GM23248 (cell line): ENCODE results near the gene XRCC5. TPM values are rescaled to one million over a fixed set of nuclear protein-coding genes. Genes with fewer than 3 reads are reported as not detected.

Source experiments
- DNase-seq: peaks from one replicate; pipeline ENCODE4 v3.0.0-alpha.2; 2015
- H2AFZ ChIP-seq: fragments of 200-600 bp; sonication (generic); 2 replicates; pipeline ENCODE4 v1.6.1; 2016; ENCODE audit warnings: antibody characterized with exemption
- H3F3A ChIP-seq: fragments of 200-600 bp; sonication (generic); 2 replicates; pipeline ENCODE4 v1.6.1; 2016; ENCODE audit warnings: mild to moderate bottlenecking, antibody characterized with exemption, mixed run types; ENCODE audit not compliant: insufficient read depth
- H3K27ac ChIP-seq: fragments of 200-600 bp; sonication (generic); 2 replicates; pipeline ENCODE4 v1.5.1; 2016; ENCODE audit warnings: mild to moderate bottlenecking
- H3K27me3 ChIP-seq: fragments of 200-600 bp; sonication (generic); replicated peaks from 2 replicates; pipeline ENCODE4 v1.6.1; 2016; ENCODE audit warnings: mild to moderate bottlenecking; ENCODE audit not compliant: insufficient read depth
- H3K36me3 ChIP-seq: fragments of 200-600 bp; sonication (generic); 2 replicates; pipeline ENCODE4 v1.6.1; 2016; ENCODE audit warnings: low read depth, mild to moderate bottlenecking
- H3K4me1 ChIP-seq: fragments of 200-600 bp; sonication (generic); 2 replicates; pipeline ENCODE4 v1.6.1; 2016; ENCODE audit warnings: mild to moderate bottlenecking; ENCODE audit not compliant: insufficient read depth
- H3K4me2 ChIP-seq: fragments of 200-600 bp; sonication (generic); one replicate; pipeline ENCODE4 v1.6.1; 2016; ENCODE audit warnings: mild to moderate bottlenecking; ENCODE audit not compliant: unreplicated experiment
- H3K4me3 ChIP-seq: fragments of 200-600 bp; sonication (generic); 2 replicates; pipeline ENCODE4 v1.5.1; 2016; ENCODE audit warnings: mild to moderate bottlenecking
- H3K79me2 ChIP-seq: fragments of 200-600 bp; sonication (generic); 2 replicates; pipeline ENCODE4 v1.6.1; 2016; ENCODE audit warnings: mild to moderate bottlenecking; ENCODE audit not compliant: insufficient read depth
- H3K9ac ChIP-seq: fragments of 200-600 bp; sonication (generic); 2 replicates; pipeline ENCODE4 v1.6.1; 2016; ENCODE audit warnings: mild to moderate bottlenecking
- H3K9me2 ChIP-seq: fragments of 200-600 bp; sonication (generic); 2 replicates; pipeline ENCODE4 v1.6.1; 2016; ENCODE audit warnings: mixed run types, mild to moderate bottlenecking, moderate library complexity; ENCODE audit not compliant: insufficient read depth
- H3K9me3 ChIP-seq: fragments of 200-600 bp; sonication (generic); one replicate; pipeline ENCODE4 v1.6.1; 2017; ENCODE audit warnings: low read depth
- H4K20me1 ChIP-seq: fragments of 200-600 bp; sonication (generic); 2 replicates; pipeline ENCODE4 v1.6.0; 2016; ENCODE audit not compliant: insufficient read depth
- EZH2 ChIP-seq: fragments of 200-600 bp; sonication (generic); IDR thresholded peaks from 2 replicates; pipeline ENCODE4 v1.6.1; 2018; ENCODE audit warnings: antibody characterized with exemption, mild to moderate bottlenecking; ENCODE audit not compliant: insufficient read depth, poor library complexity, severe bottlenecking
- EZH2phosphoT487 ChIP-seq: fragments of 200-600 bp; sonication (generic); IDR thresholded peaks from 2 replicates; pipeline ENCODE4 v1.6.1; 2018; ENCODE audit warnings: antibody characterized with exemption, moderate library complexity, mild to moderate bottlenecking, low read depth; ENCODE audit not compliant: insufficient read depth
- WGBS, 2 experiments: methylation state at CpG; one replicate each; pipeline ENCODE4 v1.1.6; 2015 to 2017; ENCODE audit warnings: low lambda C conversion rate in 2 of 2, low coverage in 1 of 2; ENCODE audit errors: missing lambda C conversion rate in 2 of 2; 5-methylcytosine and 5-hydroxymethylcytosine counted together
- in situ Hi-C: fragments of 300-500 bp; cut with MboI; formaldehyde crosslinking; loops from 2 replicates; pipeline ENCODE4 v1.15.0; 2020
- polyA plus RNA-seq: library from polyadenylated mRNA; unstranded; fragments of >200 nt; fragmentation: Nextera tagmentation; extraction: Ambion mirVana; gene quantifications from 2 replicates; pipeline ENCODE4 v1.2.1, GENCODE V29; 2016
- total RNA-seq: library from RNA; depleted of rRNA; stranded (reverse); fragments of >200 nt; shearing (Covaris generic); gene quantifications from 2 replicates; pipeline ENCODE4 v1.2.3, GENCODE V29; 2014

XRCC5 gene
- total and polyA plus RNA-seq, 2 experiments from 2014 or later = 197 to 249 TPM

GRCh38 chr2:216082117-216082711 lies 26.9 kb upstream of the XRCC5 start:
- Histone ChIP-seq H3K27me3 (no peaks in the 10 kb centered on the region), H3K4me1 (0 out of 2 replicates have a peak, but pooled peaks cover 4% of the 10 kb centered on the region), H3K79me2 (no peaks in the 10 kb centered on the region), H3K27ac (no peak overlapping the region), H3K9me3 (no peaks in the 10 kb centered on the region), H4K20me1 (no peaks in the 10 kb centered on the region), H3K9ac (peak overlapping the region; percentile 77), H3F3A (no peaks in the 10 kb centered on the region), H3K36me3 (no peaks in the 10 kb centered on the region), H3K4me2 (peak overlapping the region; percentile 81), H2AFZ (peak overlapping the region; percentile 91), H3K9me2 (no peaks in the 10 kb centered on the region), H3K4me3 (peak overlapping the region; percentile 84)
- in situ Hi-C loops = no loop called here
- DNase-seq = no peak
- no peak for TF ChIP-seq EZH2
- 15% methylated on average over 20 to 22 of the region's 22 CpGs for WGBS, 2 experiments

- Histone ChIP-seq H3K9me3 (no peaks in the 10 kb centered on the region), H3K4me3 (no peak overlapping the region), H3F3A (no peaks in the 10 kb centered on the region), H3K4me1 (0 out of 2 replicates have a peak, but pooled peaks cover 4% of the 10 kb centered on the region), H3K4me2 (no peak overlapping the region), H3K9ac (no peak overlapping the region), H3K36me3 (no peaks in the 10 kb centered on the region), H2AFZ (no peak overlapping the region; the same call in 1 of the 2 replicates), H3K79me2 (no peaks in the 10 kb centered on the region), H3K9me2 (no peaks in the 10 kb centered on the region), H3K27ac (no peak overlapping the region), H4K20me1 (no peaks in the 10 kb centered on the region), H3K27me3 (no peaks in the 10 kb centered on the region)
- no peak for TF ChIP-seq EZH2
- no peak for TF ChIP-seq EZH2phosphoT487
- WGBS, 2 experiments = 83 to 84% methylated on average over 3 of the region's 3 CpGs
- DNase-seq = no peak
- in situ Hi-C loops = no loop called here
Measured at GRCh38 chr2:216082805-216083204, 26.3 kb upstream of the XRCC5 start.

- no peaks in the 10 kb centered on the region for H3K27me3 ChIP-seq
- H3K4me1 ChIP-seq = 0 out of 2 replicates have a peak, but pooled peaks cover 4% of the 10 kb centered on the region
- no peaks in the 10 kb centered on the region for H3K9me2 ChIP-seq
- H3K4me2 ChIP-seq = no peak overlapping the region
- H3K36me3 ChIP-seq = no peaks in the 10 kb centered on the region
- in situ Hi-C loops = no loop called here
- no peak overlapping the region for H2AFZ ChIP-seq
- WGBS, 2 experiments = 78 to 82% methylated on average over 10 to 11 of the region's 11 CpGs
- no peak overlapping the region for H3K9ac ChIP-seq
- TF ChIP-seq EZH2phosphoT487 = no peak
- H3K27ac ChIP-seq = no peak overlapping the region
- no peaks in the 10 kb centered on the region for H4K20me1 ChIP-seq
- DNase-seq = peak; percentile 49
- H3F3A ChIP-seq = no peaks in the 10 kb centered on the region
- H3K4me3 ChIP-seq = no peak overlapping the region
- H3K79me2 ChIP-seq = no peaks in the 10 kb centered on the region
- no peaks in the 10 kb centered on the region for H3K9me3 ChIP-seq
Measured at GRCh38 chr2:216083464-216084281, 25.5 kb upstream of the XRCC5 start.

GRCh38 chr2:216084547-216084946 lies 24.6 kb upstream of the XRCC5 start:
- TF ChIP-seq EZH2phosphoT487 (no peak), EZH2 (no peak)
- no peaks in the 10 kb centered on the region for H3K27me3 ChIP-seq
- H3K9me3 ChIP-seq = no peaks in the 10 kb centered on the region
- H3K4me2 ChIP-seq = no peak overlapping the region
- H2AFZ ChIP-seq = no peak overlapping the region
- 0 out of 2 replicates have a peak, but pooled peaks cover 4% of the 10 kb centered on the region for H3K4me1 ChIP-seq
- no peaks in the 10 kb centered on the region for H3F3A ChIP-seq
- no peak for DNase-seq
- in situ Hi-C loops = no loop called here
- no peaks in the 10 kb centered on the region for H4K20me1 ChIP-seq
- 94 to 97% methylated on average over 3 of the region's 3 CpGs for WGBS, 2 experiments
- no peak overlapping the region for H3K9ac ChIP-seq
- H3K79me2 ChIP-seq = no peaks in the 10 kb centered on the region
- H3K27ac ChIP-seq = no peak overlapping the region
- H3K9me2 ChIP-seq = no peaks in the 10 kb centered on the region
- H3K36me3 ChIP-seq = no peaks in the 10 kb centered on the region
- H3K4me3 ChIP-seq = no peak overlapping the region
